Measurements from ENCODE around the gene NCBP3. TPM values are rescaled to one million over a fixed set of nuclear protein-coding genes. Genes with fewer than 3 reads are reported as not detected.
A peak's percentile ranks its signal among the peaks of the same experiment; 100 is the strongest.

The NCBP3 gene
- total and polyA plus RNA-seq, 2 of the 8 experiments (the other 6 are each of a cell fraction or from before 2014, with no cell fraction given), result 19.6 to 46.1 TPM

GRCh38 chr17:3768769-3769168 is 77.3 kb downstream of the NCBP3 start:
- H3K79me2 ChIP-seq (ENCODE audit: control insufficient read depth in 1 of 2, insufficient read depth in 2 of 2, low read length in 2 of 2), result no peaks in the 10 kb centered on the region
- H3K56ac ChIP-seq (replicated peaks; ENCODE audit: insufficient read length, low read depth, low read length), result no peak overlapping the region
- no peaks in the 10 kb centered on the region for H4K20me1 ChIP-seq (replicated peaks in 1 of 2; ENCODE audit: control insufficient read depth in 1 of 2, insufficient read depth in 2 of 2, low read length in 2 of 2)
- no peak overlapping the region for H4K8ac ChIP-seq (ENCODE audit: extremely low read depth, insufficient read depth, low read length)
- DNase-seq (ENCODE audit: low read depth in 1 of 2, low spot score in 2 of 2) (no peak), FAIRE-seq (no peak)
- no peak overlapping the region for H4K5ac ChIP-seq (ENCODE audit: insufficient read length, low read depth, low read length)
- no peaks in the 10 kb centered on the region for H3K27me3 ChIP-seq (replicated peaks in 1 of 4; ENCODE audit: control insufficient read depth in 3 of 4, extremely low read depth in 1 of 4, insufficient read depth in 3 of 4, low read length in 3 of 4)
- H2BK12ac ChIP-seq (ENCODE audit: low read depth, low read length), result no peak overlapping the region
- H3K4me3 ChIP-seq (ENCODE audit: extremely low read depth in 1 of 4, insufficient read depth in 2 of 4, low read depth in 3 of 4, low read length in 4 of 4), result no peak overlapping the region
- no peak overlapping the region for H2BK5ac ChIP-seq (ENCODE audit: low read depth, low read length)
- peak overlapping the region; percentile 92; the same call in 1 of the 2 replicates for H2AFZ ChIP-seq (ENCODE audit: low read length)
- H3K4me2 ChIP-seq (ENCODE audit: insufficient read depth in 1 of 2, low read depth in 2 of 2, low read length in 2 of 2), result no peak overlapping the region
- H3K14ac ChIP-seq (ENCODE audit: insufficient read length), result no peak overlapping the region
- H3K9me3 ChIP-seq (ENCODE audit: insufficient read depth in 2 of 2, low read depth in 1 of 2, low read length in 1 of 2), result no peaks in the 10 kb centered on the region
- no peak overlapping the region for H3K4ac ChIP-seq (replicated peaks; ENCODE audit: insufficient read length, low read depth, low read length)
- H3K23ac ChIP-seq (ENCODE audit: insufficient read length), result no peak overlapping the region
- no peak overlapping the region for H3K18ac ChIP-seq (ENCODE audit: extremely low read depth, low read length)
- no peaks in the 10 kb centered on the region for H3K36me3 ChIP-seq (ENCODE audit: control insufficient read depth in 2 of 4, insufficient read depth in 4 of 4, low read length in 3 of 4)
- CTCF ChIA-PET (ENCODE audit: partially characterized antibody), result interaction anchor here (0.9 to 11.5 kb wide), 5 partner anchors 9 to 58 kb away, joined by 3 to 132 read pairs (median 4); no protein-coding TSS in a partner anchor
- no peak overlapping the region for H2BK120ac ChIP-seq (replicated peaks; ENCODE audit: low read depth, low read length)
- TF ChIP-seq SP4 (IDR thresholded peaks at IDR 0.05; ENCODE audit: low read length) (no peak), CEBPB (IDR thresholded peaks at IDR 0.05; ENCODE audit: low read depth, low read length) (no peak), JUND (IDR thresholded peaks at IDR 0.05; ENCODE audit: low read length) (no peak), MAX (IDR thresholded peaks at IDR 0.05) (no peak), USF2 (IDR thresholded peaks at IDR 0.05; ENCODE audit: low read length) (no peak), ATF2 (IDR thresholded peaks at IDR 0.05; ENCODE audit: low read length) (no peak), CHD1 (IDR thresholded peaks at IDR 0.05; ENCODE audit: low read depth, low read length) (no peak), ATF3 (IDR thresholded peaks at IDR 0.05; ENCODE audit: insufficient read depth, low read depth, low read length) (no peak), SRF (IDR thresholded peaks at IDR 0.05; ENCODE audit: low read depth, low read length) (no peak)
- no peaks in the 10 kb centered on the region for H3K79me1 ChIP-seq (ENCODE audit: low read depth, low read length)
- H3K27ac ChIP-seq (ENCODE audit: low read depth, low read length), result no peak overlapping the region
- H2AK5ac ChIP-seq (ENCODE audit: low read depth, low read length), result no peak overlapping the region
- POLR2A ChIA-PET (ENCODE audit: partially characterized antibody), result interaction anchor here (0.7 kb wide), 1 partner anchor 30 kb away, joined by 3 read pairs; no protein-coding TSS in a partner anchor
- peaks cover 0 to 14% (median 2%) of the 10 kb centered on the region in 4 experiments; a peak in 2 of 7 replicates for H3K4me1 ChIP-seq (replicated peaks in 1 of 4; ENCODE audit: control insufficient read depth in 3 of 4, insufficient read depth in 4 of 4, low read length in 3 of 4)
- H3K9ac ChIP-seq (replicated peaks in 1 of 4; ENCODE audit: extremely low read depth in 1 of 4, low read depth in 3 of 4, low read length in 3 of 4), result no peak overlapping the region
- WGBS, 2 experiments (ENCODE audit: extremely low coverage in 1 of 2, insufficient coverage in 1 of 2, insufficient read length in 1 of 2, insufficient replicate concordance in 2 of 2, low coverage in 1 of 2, low lambda C conversion rate in 2 of 2, missing lambda C conversion rate in 1 of 2), result 91% methylated on average over 8 of the region's 8 CpGs; no CpG with 5 or more reads in 1 of the 2 experiments
- H2BK15ac ChIP-seq (ENCODE audit: low read length), result no peak overlapping the region
- H4K91ac ChIP-seq (replicated peaks; ENCODE audit: insufficient read length, low read length), result no peak overlapping the region
- H3K23me2 ChIP-seq (ENCODE audit: low read depth, low read length), result no peaks in the 10 kb centered on the region
- H2BK20ac ChIP-seq (ENCODE audit: low read length), result no peak overlapping the region
